ENCODE data around the gene FAM78B. TPM values are rescaled to one million over a fixed set of nuclear protein-coding genes. Genes with fewer than 3 reads are reported as not detected.

FAM78B gene
- total RNA-seq, 1 donor from 2014 or later, result 1.0 TPM

GRCh38 chr1:166032572-166033371, 134.0 kb downstream of the FAM78B start:
- no peak for DNase-seq (ENCODE audit: low spot score)
- H3K4me1 Mint-ChIP-seq (ENCODE audit: low read depth), result no peaks in the 10 kb centered on the region

GRCh38 chr1:166031932-166032571, 134.7 kb downstream of the FAM78B start:
- Mint-ChIP-seq H3K27ac (no peak overlapping the region), H3K27me3 (ENCODE audit: insufficient read depth) (peaks cover 3% of the 10 kb centered on the region), H3K4me3 (no peak overlapping the region), H3K36me3 (ENCODE audit: low read depth) (no peaks in the 10 kb centered on the region), H3K4me1 (ENCODE audit: low read depth) (no peaks in the 10 kb centered on the region), H3K9me3 (no peaks in the 10 kb centered on the region)
- no peak for DNase-seq (ENCODE audit: low spot score)
- intact Hi-C loops (cut with micrococcal nuclease), result no loop called here

More at GRCh38 chr1:166032572-166033371, 134.0 kb downstream of the FAM78B start:
- intact Hi-C loops (cut with micrococcal nuclease), result no loop called here
- Mint-ChIP-seq H3K27ac (no peak overlapping the region), H3K27me3 (ENCODE audit: insufficient read depth) (peaks cover 3% of the 10 kb centered on the region), H3K36me3 (ENCODE audit: low read depth) (no peaks in the 10 kb centered on the region), H3K4me3 (no peak overlapping the region), H3K9me3 (no peaks in the 10 kb centered on the region)

- H3K36me3 Mint-ChIP-seq (ENCODE audit: low read depth), result no peaks in the 10 kb centered on the region
- H3K27me3 Mint-ChIP-seq (ENCODE audit: insufficient read depth), result no peaks in the 10 kb centered on the region
- H3K27ac Mint-ChIP-seq, result no peak overlapping the region
- no peak overlapping the region for H3K4me3 Mint-ChIP-seq
- intact Hi-C loops (cut with micrococcal nuclease), result no loop called here
- no peak for DNase-seq (ENCODE audit: low spot score)
- H3K4me1 Mint-ChIP-seq (ENCODE audit: low read depth), result no peaks in the 10 kb centered on the region
- H3K9me3 Mint-ChIP-seq, result no peaks in the 10 kb centered on the region
These were observed 137.4 kb downstream of the FAM78B start for GRCh38 chr1:166029196-166029945.

- no peaks in the 10 kb centered on the region for H3K9me3 Mint-ChIP-seq
- H3K4me1 Mint-ChIP-seq (ENCODE audit: low read depth), result no peaks in the 10 kb centered on the region
- no peaks in the 10 kb centered on the region for H3K36me3 Mint-ChIP-seq (ENCODE audit: low read depth)
- intact Hi-C loops (cut with micrococcal nuclease), result no loop called here
- H3K27ac Mint-ChIP-seq, result no peak overlapping the region
- DNase-seq (ENCODE audit: low spot score), result no peak
- H3K4me3 Mint-ChIP-seq, result no peak overlapping the region
- no peaks in the 10 kb centered on the region for H3K27me3 Mint-ChIP-seq (ENCODE audit: insufficient read depth)
These were observed 140.2 kb downstream of the FAM78B start for GRCh38 chr1:166026555-166026954.

- Mint-ChIP-seq H3K9me3 (no peaks in the 10 kb centered on the region), H3K27ac (no peak overlapping the region), H3K4me1 (ENCODE audit: low read depth) (no peaks in the 10 kb centered on the region), H3K4me3 (no peak overlapping the region), H3K27me3 (ENCODE audit: insufficient read depth) (no peaks in the 10 kb centered on the region), H3K36me3 (ENCODE audit: low read depth) (no peaks in the 10 kb centered on the region)
- no peak for DNase-seq (ENCODE audit: low spot score)
- intact Hi-C loops (cut with micrococcal nuclease), result no loop called here
These were observed 140.7 kb downstream of the FAM78B start for GRCh38 chr1:166026143-166026542.

- H3K27ac Mint-ChIP-seq, result no peak overlapping the region
- intact Hi-C loops (cut with micrococcal nuclease), result no loop called here
- H3K36me3 Mint-ChIP-seq (ENCODE audit: low read depth), result no peaks in the 10 kb centered on the region
These were observed 146.6 kb downstream of the FAM78B start for GRCh38 chr1:166020210-166020609.

More at GRCh38 chr1:166020210-166020609, 146.6 kb downstream of the FAM78B start:
- Mint-ChIP-seq H3K4me3 (no peak overlapping the region), H3K27me3 (ENCODE audit: insufficient read depth) (no peaks in the 10 kb centered on the region), H3K4me1 (ENCODE audit: low read depth) (no peaks in the 10 kb centered on the region), H3K9me3 (no peaks in the 10 kb centered on the region)
- DNase-seq (ENCODE audit: low spot score), result no peak
